CD4-positive, alpha-beta T cell (primary cell): ENCODE measurements around the gene SAP30BP. TPM values are rescaled to one million over a fixed set of nuclear protein-coding genes. Genes with fewer than 3 reads are reported as not detected.
A peak's percentile ranks its signal among the peaks of the same experiment; 100 is the strongest.

ENCODE experiments used
- ATAC-seq: fragments of 200-7000 bp; cut with Tn5 transposase; one replicate; pipeline ENCODE4 v1.10.0; 2022; ENCODE audit warnings: mild to moderate bottlenecking; ENCODE audit not compliant: poor library complexity
- CTCF ChIA-PET: fragments of 350-600 bp; sonication (Branson Sonifier 250); formaldehyde crosslinking; loops from one replicate; lab custom pipeline; 2021; ENCODE audit warnings: antibody characterized with exemption, inconsistent platforms; lab: Charles Lee
- POLR2A ChIA-PET: fragments of 350-600 bp; sonication (Branson Sonifier 250); formaldehyde crosslinking; loops from one replicate; lab custom pipeline; 2021; ENCODE audit warnings: antibody characterized with exemption, inconsistent platforms; lab: Charles Lee
- DNase-seq, 14 experiments: peaks; one replicate each; pipeline ENCODE4 v3.0.0-alpha.2; 2013 to 2020; ENCODE audit warnings: mixed read lengths in 2 of 14
- H3K27ac ChIP-seq, 2 donors: one replicate each; pipeline versions ENCODE4 v1.5.1 to v1.7.0; 2013; ENCODE audit warnings: low read length in 2 of 2, low read depth in 1 of 2, mild to moderate bottlenecking in 1 of 2
- H3K27me3 ChIP-seq, 2 experiments: 1 replicate in 1 of 2; 2 replicates in 1 of 2; pipeline versions ENCODE4 v1.6.1 to v1.7.0; 2013; ENCODE audit warnings: low read length in 2 of 2, control low read depth in 1 of 2, mild to moderate bottlenecking in 1 of 2, moderate library complexity in 1 of 2; ENCODE audit not compliant: insufficient read depth in 2 of 2, control insufficient read depth in 1 of 2
- H3K36me3 ChIP-seq: one replicate; pipeline ENCODE4 v1.6.1; 2013; ENCODE audit warnings: low read length, control low read depth; ENCODE audit not compliant: insufficient read depth
- H3K4me1 ChIP-seq: one replicate; pipeline ENCODE4 v1.6.1; 2013; ENCODE audit warnings: low read length, control low read depth; ENCODE audit not compliant: insufficient read depth
- H3K4me3 ChIP-seq: one replicate; pipeline ENCODE4 v1.5.1; 2013; ENCODE audit warnings: mild to moderate bottlenecking, low read length, moderate library complexity
- H3K9me3 ChIP-seq, 2 experiments: 1 replicate in 1 of 2; 2 replicates in 1 of 2; pipeline versions ENCODE4 v1.6.1 to v1.7.0; 2013; ENCODE audit warnings: low read length in 2 of 2, mild to moderate bottlenecking in 2 of 2, control low read depth in 1 of 2, moderate library complexity in 1 of 2; ENCODE audit not compliant: control insufficient read depth in 1 of 2, insufficient read depth in 1 of 2
- H3K27ac Mint-ChIP-seq: one replicate; pipeline ENCODE4 v1.8.0; 2020; ENCODE audit warnings: mixed read lengths
- H3K27me3 Mint-ChIP-seq: one replicate; pipeline ENCODE4 v1.8.0; 2021; ENCODE audit warnings: mixed read lengths
- H3K36me3 Mint-ChIP-seq: one replicate; pipeline ENCODE4 v1.8.0; 2021; ENCODE audit warnings: low read depth, mixed read lengths
- H3K4me1 Mint-ChIP-seq: one replicate; pipeline ENCODE4 v1.8.0; 2021; ENCODE audit warnings: low read depth, mixed read lengths
- H3K4me3 Mint-ChIP-seq: one replicate; pipeline ENCODE4 v1.8.0; 2020; ENCODE audit warnings: mild to moderate bottlenecking, mixed read lengths
- H3K9me3 Mint-ChIP-seq: one replicate; pipeline ENCODE4 v1.8.0; 2020; ENCODE audit warnings: mixed read lengths
- intact Hi-C, 2 experiments: fragments of 100-400 bp; cut with DNase I in 1 of 2; cut with micrococcal nuclease in 1 of 2; formaldehyde crosslinking; loops; one replicate each; pipeline versions ENCODE4 v1.15.1 to v1.9.0; 2023 to 2025; cut with DNase I, micrococcal nuclease
- total RNA-seq, 174 experiments: library from RNA in 2 of 174; stranded (reverse) in 2 of 174; gene quantifications; one replicate each; pipeline ENCODE4 v1.2.3 and lab custom pipeline; 2021 to 2026
- TF ChIP-seq, protein P1 (sequence below): fragments of 200-600 bp; IDR thresholded peaks from one replicate; pipeline ENCODE4 v1.8.0; 2022; ENCODE audit warnings: antibody characterized with exemption, mild to moderate bottlenecking

SAP30BP gene
- total RNA-seq, 2 experiments from 2014 or later: 209 to 227 TPM

DNA sequence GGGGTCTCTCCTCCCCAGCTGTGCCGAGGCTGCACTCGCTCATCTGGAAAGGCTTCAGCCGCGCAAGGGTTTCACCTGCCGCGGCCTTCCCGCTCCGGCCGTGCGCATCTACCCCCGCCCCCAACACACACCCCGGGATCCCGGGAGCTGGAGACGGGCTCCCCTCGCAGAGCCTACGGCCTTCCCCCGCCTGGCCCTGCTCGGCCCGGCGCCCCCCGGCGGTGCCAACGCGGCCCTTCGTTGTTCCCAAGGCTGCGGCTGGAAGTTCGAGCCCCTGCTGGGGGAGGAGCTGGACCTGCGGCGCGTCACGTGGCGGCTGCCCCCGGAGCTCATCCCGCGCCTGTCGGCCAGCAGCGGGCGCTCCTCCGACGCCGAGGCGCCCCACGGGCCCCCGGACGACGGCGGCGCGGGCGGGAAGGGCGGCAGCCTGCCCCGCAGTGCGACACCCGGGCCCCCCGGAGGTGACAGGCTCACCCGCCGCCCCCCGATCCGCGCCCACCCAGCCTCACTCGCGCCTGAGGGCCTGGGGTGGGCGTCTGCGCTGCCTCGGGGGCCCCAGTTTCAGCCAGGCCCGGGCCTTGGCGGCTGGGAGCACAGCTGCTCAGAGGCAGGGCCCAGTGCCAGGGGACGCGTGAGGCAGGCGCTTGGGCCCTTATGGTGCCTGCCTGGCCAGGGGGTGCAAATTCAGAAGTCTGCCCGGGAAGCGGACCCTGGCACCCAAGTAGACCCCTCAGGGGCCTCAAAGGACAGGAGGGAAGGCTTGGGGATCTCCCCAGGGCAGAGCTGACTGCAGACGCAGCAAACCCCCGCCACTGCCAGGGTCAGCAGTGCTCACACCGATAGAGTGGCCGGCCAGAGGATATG, 86.6 kb downstream of the SAP30BP start:
- Histone ChIP-seq H3K4me3 (peak overlapping the region; percentile 52), H3K36me3 (peaks cover 3% of the 10 kb centered on the region), H3K27ac (no peak overlapping the region), H3K27me3 (no peaks in the 10 kb centered on the region), H3K4me1 (peaks cover 30% of the 10 kb centered on the region), H3K9me3 (no peaks in the 10 kb centered on the region)
- Mint-ChIP-seq H3K27me3 (peaks cover 3% of the 10 kb centered on the region), H3K9me3 (no peaks in the 10 kb centered on the region), H3K36me3 (no peaks in the 10 kb centered on the region), H3K4me3 (peak overlapping the region; percentile 34), H3K4me1 (peaks cover 12% of the 10 kb centered on the region), H3K27ac (no peak overlapping the region)
- TF ChIP-seq, protein P1, sequence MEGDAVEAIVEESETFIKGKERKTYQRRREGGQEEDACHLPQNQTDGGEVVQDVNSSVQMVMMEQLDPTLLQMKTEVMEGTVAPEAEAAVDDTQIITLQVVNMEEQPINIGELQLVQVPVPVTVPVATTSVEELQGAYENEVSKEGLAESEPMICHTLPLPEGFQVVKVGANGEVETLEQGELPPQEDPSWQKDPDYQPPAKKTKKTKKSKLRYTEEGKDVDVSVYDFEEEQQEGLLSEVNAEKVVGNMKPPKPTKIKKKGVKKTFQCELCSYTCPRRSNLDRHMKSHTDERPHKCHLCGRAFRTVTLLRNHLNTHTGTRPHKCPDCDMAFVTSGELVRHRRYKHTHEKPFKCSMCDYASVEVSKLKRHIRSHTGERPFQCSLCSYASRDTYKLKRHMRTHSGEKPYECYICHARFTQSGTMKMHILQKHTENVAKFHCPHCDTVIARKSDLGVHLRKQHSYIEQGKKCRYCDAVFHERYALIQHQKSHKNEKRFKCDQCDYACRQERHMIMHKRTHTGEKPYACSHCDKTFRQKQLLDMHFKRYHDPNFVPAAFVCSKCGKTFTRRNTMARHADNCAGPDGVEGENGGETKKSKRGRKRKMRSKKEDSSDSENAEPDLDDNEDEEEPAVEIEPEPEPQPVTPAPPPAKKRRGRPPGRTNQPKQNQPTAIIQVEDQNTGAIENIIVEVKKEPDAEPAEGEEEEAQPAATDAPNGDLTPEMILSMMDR: peak; percentile 67
- DNase-seq: peak; percentile 45 to 89 (median 66)
- ChIA-PET CTCF (interaction anchor here (0.6 to 2.6 kb wide), 35 partner anchors 9 to 483 kb away, joined by 3 to 51 read pairs (median 4); partner anchors contain the start of genes GALK1, ITGB4, MIF4GD and MRPL38), POLR2A (interaction anchor here (0.7 to 3.3 kb wide), 26 partner anchors 8 to 348 kb away, joined by 3 to 58 read pairs (median 4); partner anchors contain the start of genes GALK1, GRB2, ITGB4 and RECQL5)
- intact Hi-C loops: loop anchor here in 1 of 2 experiments (1.0 to 10.0 kb wide), 4 partner anchors 34 to 489 kb away; partner anchors contain the start of genes GGA3 and MRPS7
- peak; percentile 83 for ATAC-seq

DNA sequence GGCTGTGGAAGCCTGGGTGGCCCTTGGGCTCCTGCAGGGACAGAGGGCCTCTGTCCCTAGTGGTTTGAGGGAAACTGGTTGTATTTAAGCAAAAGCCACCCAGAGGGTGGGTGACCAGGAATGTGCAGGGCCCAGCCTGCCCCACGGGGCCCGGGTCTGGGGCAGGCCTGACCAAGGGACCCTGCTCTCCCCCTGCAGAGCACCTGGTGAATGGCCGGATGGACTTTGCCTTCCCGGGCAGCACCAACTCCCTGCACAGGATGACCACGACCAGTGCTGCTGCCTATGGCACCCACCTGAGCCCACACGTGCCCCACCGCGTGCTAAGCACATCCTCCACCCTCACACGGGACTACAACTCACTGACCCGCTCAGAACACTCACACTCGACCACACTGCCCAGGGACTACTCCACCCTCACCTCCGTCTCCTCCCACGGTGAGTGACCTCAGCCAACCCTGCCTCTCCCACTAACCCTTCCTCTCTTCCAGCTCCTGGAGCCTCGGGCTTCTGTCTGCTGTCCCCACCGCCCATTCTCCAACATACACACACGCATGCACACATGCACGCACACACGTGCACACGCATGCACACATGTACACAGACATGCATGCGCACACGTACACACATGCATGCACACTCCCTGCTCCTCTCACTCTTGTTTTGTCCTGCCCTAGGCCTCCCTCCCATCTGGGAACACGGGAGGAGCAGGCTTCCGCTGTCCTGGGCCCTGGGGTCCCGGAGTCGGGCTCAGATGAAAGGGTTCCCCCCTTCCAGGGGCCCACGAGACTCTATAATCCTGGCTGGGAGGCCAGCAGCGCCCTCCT, 87.5 kb downstream of the SAP30BP start:
- Mint-ChIP-seq H3K27me3 (peaks cover 3% of the 10 kb centered on the region), H3K36me3 (no peaks in the 10 kb centered on the region), H3K4me1 (peaks cover 12% of the 10 kb centered on the region), H3K27ac (peak overlapping the region; percentile 53), H3K9me3 (no peaks in the 10 kb centered on the region), H3K4me3 (peak overlapping the region; percentile 84)
- CTCF ChIA-PET: interaction anchor here (0.8 to 2.6 kb wide), 17 partner anchors 9 to 309 kb away, joined by 3 to 51 read pairs (median 9); partner anchors contain the start of genes GALK1, RECQL5, SAP30BP and SMIM5
- Histone ChIP-seq H3K27ac (no peak overlapping the region), H3K4me3 (peak overlapping the region; percentile 26), H3K27me3 (no peaks in the 10 kb centered on the region), H3K9me3 (no peaks in the 10 kb centered on the region), H3K36me3 (peaks cover 3% of the 10 kb centered on the region), H3K4me1 (peaks cover 28% of the 10 kb centered on the region)
- DNase-seq: peak in 1 of 14 experiments; percentile 44
- POLR2A ChIA-PET: interaction anchor here (0.9 to 3.3 kb wide), 10 partner anchors 7 to 349 kb away, joined by 3 to 58 read pairs (median 8); partner anchors contain the start of genes GALK1, GRB2, RECQL5 and SAP30BP
- TF ChIP-seq, protein P1: no peak
- no peak for ATAC-seq
- intact Hi-C loops: loop anchor here in 1 of 2 experiments (5.0 to 10.0 kb wide), 2 partner anchors 33 to 490 kb away; partner anchors contain the start of genes GGA3 and MRPS7
